Testis (tissue), 3 donors: ENCODE results near the gene DCDC2B. TPM values are rescaled to one million over a fixed set of nuclear protein-coding genes. Genes with fewer than 3 reads are reported as not detected.
A peak's percentile ranks its signal among the peaks of the same experiment; 100 is the strongest.

ENCODE experiments used
- DNase-seq: peaks from one replicate; pipeline ENCODE4 v3.0.0-alpha.2; 2019
- H3K27ac ChIP-seq, 2 donors: fragments of 200-600 bp; sonication (generic); one replicate each; pipeline ENCODE4 v1.5.1; 2019
- H3K27me3 ChIP-seq: fragments of 200-600 bp; sonication (generic); one replicate; pipeline ENCODE4 v1.5.1; 2019
- H3K36me3 ChIP-seq: fragments of 200-600 bp; sonication (generic); one replicate; pipeline ENCODE4 v1.5.1; 2017; ENCODE audit warnings: low read depth; ENCODE audit errors: missing control alignments
- H3K4me1 ChIP-seq: fragments of 200-600 bp; sonication (generic); one replicate; pipeline ENCODE4 v1.5.1; 2019
- H3K4me3 ChIP-seq, 2 donors: fragments of 200-600 bp; sonication (generic); one replicate each; pipeline ENCODE4 v1.5.1; 2017 to 2019
- H3K9me3 ChIP-seq: fragments of 200-600 bp; sonication (generic); one replicate; pipeline ENCODE4 v1.5.1; 2017
- CTCF ChIP-seq, 3 experiments: fragments of 450-650 bp in 2 of 3; fragments of 200-600 bp in 1 of 3; sonication (generic) in 1 of 3; IDR thresholded peaks; one replicate each; pipeline ENCODE4 v1.5.1; 2016 to 2019; ENCODE audit warnings: antibody characterized with exemption in 3 of 3, mild to moderate bottlenecking in 2 of 3, moderate library complexity in 1 of 3
- POLR2A ChIP-seq: fragments of 450-650 bp; IDR thresholded peaks from one replicate; pipeline ENCODE4 v1.6.1; 2017; ENCODE audit warnings: antibody characterized with exemption, mild to moderate bottlenecking, moderate library complexity
- WGBS, 2 donors: methylation state at CpG; one replicate each; pipeline ENCODE4 v1.1.5; 2018; 5-methylcytosine and 5-hydroxymethylcytosine counted together
- intact Hi-C: fragments of 100-400 bp; cut with DNase I; formaldehyde crosslinking; loops from one replicate; pipeline ENCODE4 v1.15.1; 2023; ENCODE audit warnings: low total_unique reads
- polyA plus RNA-seq: library from polyadenylated mRNA; stranded (reverse); fragments of 350-450 nt; fragmentation: Illumina TruSeq; extraction: RNeasy Lipid Tissue Mini Kit (QIAGEN cat#74804); gene quantifications from one replicate; pipeline ENCODE4 v1.2.3, GENCODE V29; 2014; ENCODE audit warnings: low read depth, low replicate concordance; ENCODE audit not compliant: insufficient read depth
- total RNA-seq, 2 donors: library from RNA; depleted of rRNA; stranded (reverse); fragments of >200 nt; gene quantifications; one replicate each; pipeline ENCODE4 v1.2.3, GENCODE V29; 2016

Gene DCDC2B
- total and polyA plus RNA-seq, 3 donors from 2014 or later: 0.81 to 2.6 (median 1.7) TPM

GRCh38 chr1:32239337-32239736 lies 30.4 kb downstream of the DCDC2B start:
- intact Hi-C loops: no loop called here
- Histone ChIP-seq H3K4me1 (peaks cover 49% of the 10 kb centered on the region), H3K4me3 (no peak overlapping the region), H3K27me3 (no peaks in the 10 kb centered on the region), H3K36me3 (no peaks in the 10 kb centered on the region), H3K9me3 (no peaks in the 10 kb centered on the region), H3K27ac (peak overlapping the region in 1 of 2 donors; percentile 87)
- TF ChIP-seq CTCF (IDR thresholded peaks at IDR 0.05) (no peak), POLR2A (no peak)
- 30 to 40% methylated on average over 4 of the region's 4 CpGs for WGBS, 2 donors
- peak; percentile 21 for DNase-seq

- H3K9me3 ChIP-seq: no peaks in the 10 kb centered on the region
- peak overlapping the region; percentile 47 to 80 for H3K4me3 ChIP-seq
- no peak for TF ChIP-seq POLR2A
- TF ChIP-seq CTCF (IDR thresholded peaks at IDR 0.05): no peak
- H3K27me3 ChIP-seq: no peaks in the 10 kb centered on the region
- peak overlapping the region; percentile 74 to 87 for H3K27ac ChIP-seq
- 33 to 49% methylated on average over 17 to 18 of the region's 20 CpGs for WGBS, 2 donors
- DNase-seq: peak; percentile 35
- H3K4me1 ChIP-seq: peaks cover 44% of the 10 kb centered on the region
- intact Hi-C loops: loop anchor here (10.0 kb wide), 1 partner anchor 95 kb away; the partner anchor contains the start of gene MARCKSL1
- H3K36me3 ChIP-seq: no peaks in the 10 kb centered on the region
These were observed 30.9 kb downstream of the DCDC2B start for GRCh38 chr1:32239790-32240139.

- intact Hi-C loops: loop anchor here (10.0 kb wide), 1 partner anchor 94 kb away; the partner anchor contains the start of gene MARCKSL1
- Histone ChIP-seq H3K27ac (peak overlapping the region; percentile 74 to 87), H3K36me3 (no peaks in the 10 kb centered on the region), H3K4me1 (peaks cover 39% of the 10 kb centered on the region), H3K27me3 (no peaks in the 10 kb centered on the region), H3K9me3 (no peaks in the 10 kb centered on the region), H3K4me3 (peak overlapping the region; percentile 47 to 80)
- TF ChIP-seq POLR2A (peak; percentile 6), CTCF (IDR thresholded peaks at IDR 0.05) (peak in 1 of 3 experiments; percentile 2)
- peak; percentile 72 for DNase-seq
- WGBS, 2 donors: 2 to 3% methylated on average over 26 to 62 of the region's 62 CpGs
These were observed 31.5 kb downstream of the DCDC2B start for GRCh38 chr1:32240140-32240951.

GRCh38 chr1:32241001-32241763 lies 32.3 kb downstream of the DCDC2B start:
- intact Hi-C loops: loop anchor here (10.0 kb wide), 1 partner anchor 94 kb away; the partner anchor contains the start of gene MARCKSL1
- Histone ChIP-seq H3K4me1 (peaks cover 30% of the 10 kb centered on the region), H3K9me3 (no peaks in the 10 kb centered on the region), H3K27ac (peak overlapping the region; percentile 74 to 87), H3K27me3 (no peaks in the 10 kb centered on the region), H3K4me3 (peak overlapping the region; percentile 47 to 80), H3K36me3 (no peaks in the 10 kb centered on the region)
- DNase-seq: peak; percentile 67
- no peak for TF ChIP-seq POLR2A
- TF ChIP-seq CTCF (IDR thresholded peaks at IDR 0.05): no peak
- WGBS, 2 donors: 1 to 5% methylated on average over 4 to 51 of the region's 55 CpGs
